Breast epithelium (tissue), 4 donors: Measurements from ENCODE around the gene CROCC2. TPM values are rescaled to one million over a fixed set of nuclear protein-coding genes. Genes with fewer than 3 reads are reported as not detected.
A peak's percentile ranks its signal among the peaks of the same experiment; 100 is the strongest.

Experiments
- DNase-seq, 2 donors: peaks; one replicate each; pipeline ENCODE4 v3.0.0-alpha.2; 2019; ENCODE audit warnings: low spot score in 2 of 2
- H3K27ac ChIP-seq, 2 donors: fragments of 200-600 bp; sonication (generic) in 1 of 2; one replicate each; pipeline ENCODE4 v1.5.1; 2016 to 2019; ENCODE audit warnings: mild to moderate bottlenecking in 1 of 2
- H3K27me3 ChIP-seq, 2 donors: fragments of 200-600 bp; sonication (generic) in 1 of 2; one replicate each; pipeline versions ENCODE4 v1.5.1 to v1.6.0; 2017 to 2019; ENCODE audit warnings: control low read depth in 1 of 2, mild to moderate bottlenecking in 1 of 2
- H3K36me3 ChIP-seq: fragments of 200-600 bp; one replicate; pipeline ENCODE4 v1.5.1; 2019
- H3K4me1 ChIP-seq, 2 donors: fragments of 200-600 bp; sonication (generic); one replicate each; pipeline ENCODE4 v1.5.1; 2016 to 2019; ENCODE audit warnings: control low read depth in 1 of 2
- H3K4me3 ChIP-seq, 3 donors: fragments of 200-600 bp; sonication (generic); 1 replicate in 2 of 3; 2 replicates in 1 of 3; pipeline ENCODE4 v1.5.1; 2016 to 2019; ENCODE audit warnings: mild to moderate bottlenecking in 3 of 3, moderate library complexity in 2 of 3
- H3K9me3 ChIP-seq, 2 donors: fragments of 200-600 bp; sonication (generic) in 1 of 2; one replicate each; pipeline ENCODE4 v1.5.1; 2016 to 2019; ENCODE audit warnings: control low read depth in 1 of 2
- CTCF ChIP-seq, 3 donors: fragments of 450-650 bp; IDR thresholded peaks; one replicate each; pipeline ENCODE4 v1.5.1; 2016 to 2017; ENCODE audit warnings: antibody characterized with exemption in 3 of 3, mild to moderate bottlenecking in 3 of 3, moderate library complexity in 3 of 3
- POLR2A ChIP-seq: fragments of 450-650 bp; IDR thresholded peaks from one replicate; pipeline ENCODE4 v1.6.1; 2016; ENCODE audit warnings: antibody characterized with exemption, mild to moderate bottlenecking, moderate library complexity
- POLR2AphosphoS5 ChIP-seq, 3 donors: sonication (generic); formaldehyde crosslinking; IDR thresholded peaks; one replicate each; pipeline ENCODE4 v1.6.1; 2017; ENCODE audit warnings: antibody characterized with exemption in 3 of 3
- intact Hi-C: fragments of 100-400 bp; cut with DNase I; formaldehyde crosslinking; loops from one replicate; pipeline ENCODE4 v1.15.1; 2023; ENCODE audit warnings: low total_unique reads
- total RNA-seq, 3 donors: library from RNA; depleted of rRNA; stranded (reverse); fragments of >200 nt; gene quantifications; one replicate each; pipeline ENCODE4 v1.1.0, GENCODE V29; 2016

CROCC2 gene
- total RNA-seq, 3 donors from 2014 or later = 0.33 TPM; not detected in 2

GRCh38 chr2:240954436-240955305, 48.5 kb downstream of the CROCC2 start:
- peaks cover 5 to 7% of the 10 kb centered on the region in 2 donors for H3K4me1 ChIP-seq
- H3K27ac ChIP-seq = no peak overlapping the region

GRCh38 chr2:240955306-240956170, 49.4 kb downstream of the CROCC2 start:
- no peaks in the 10 kb centered on the region for H3K36me3 ChIP-seq
- H3K27me3 ChIP-seq = no peaks in the 10 kb centered on the region
- H3K4me1 ChIP-seq = peaks cover 5 to 7% of the 10 kb centered on the region in 2 donors
- no peaks in the 10 kb centered on the region for H3K9me3 ChIP-seq
- DNase-seq = peak; percentile 15 to 20
- TF ChIP-seq POLR2AphosphoS5 (IDR thresholded peaks at IDR 0.05) (no peak), POLR2A (no peak), CTCF (IDR thresholded peaks at IDR 0.05) (no peak)
- peak overlapping the region in 1 of 2 donors; percentile 3 for H3K27ac ChIP-seq
- no peak overlapping the region for H3K4me3 ChIP-seq
- intact Hi-C loops = no loop called here

More at GRCh38 chr2:240954436-240955305, 48.5 kb downstream of the CROCC2 start:
- peak in 1 of 2 donors; percentile 5 for DNase-seq
- TF ChIP-seq CTCF (IDR thresholded peaks at IDR 0.05) = no peak
- TF ChIP-seq POLR2AphosphoS5 (IDR thresholded peaks at IDR 0.05) = no peak
- no peaks in the 10 kb centered on the region for H3K27me3 ChIP-seq
- intact Hi-C loops = no loop called here
- H3K4me3 ChIP-seq = no peak overlapping the region
- no peaks in the 10 kb centered on the region for H3K9me3 ChIP-seq
- no peaks in the 10 kb centered on the region for H3K36me3 ChIP-seq

- no peaks in the 10 kb centered on the region for H3K36me3 ChIP-seq
- no peaks in the 10 kb centered on the region for H3K9me3 ChIP-seq
- H3K27me3 ChIP-seq = no peaks in the 10 kb centered on the region
- H3K4me1 ChIP-seq = peaks cover 5 to 7% of the 10 kb centered on the region in 2 donors
- no peak overlapping the region for H3K4me3 ChIP-seq
- peak; percentile 33 to 47 for DNase-seq
- H3K27ac ChIP-seq = peak overlapping the region in 1 of 2 donors; percentile 3
- intact Hi-C loops = no loop called here
- TF ChIP-seq CTCF (IDR thresholded peaks at IDR 0.05) (no peak), POLR2AphosphoS5 (IDR thresholded peaks at IDR 0.05) (no peak), POLR2A (no peak)
Observed at GRCh38 chr2:240956171-240956934, 50.2 kb downstream of the CROCC2 start.

- Histone ChIP-seq H3K4me1 (peaks cover 5 to 7% of the 10 kb centered on the region in 2 donors), H3K27me3 (no peaks in the 10 kb centered on the region), H3K9me3 (no peaks in the 10 kb centered on the region), H3K36me3 (no peaks in the 10 kb centered on the region), H3K27ac (peak overlapping the region in 1 of 2 donors; percentile 89), H3K4me3 (no peak overlapping the region)
- intact Hi-C loops = no loop called here
- peak; percentile 15 to 20 for DNase-seq
- TF ChIP-seq CTCF (IDR thresholded peaks at IDR 0.05) = no peak
- no peak for TF ChIP-seq POLR2A
- TF ChIP-seq POLR2AphosphoS5 (IDR thresholded peaks at IDR 0.05) = no peak
Observed at GRCh38 chr2:240956935-240957655, 51.0 kb downstream of the CROCC2 start.
